GM12891 (cell line): ENCODE measurements around the gene TMEM87B.

Source experiments
- DNase-seq: peaks from one replicate; pipeline ENCODE4 v3.0.0; 2011; ENCODE audit warnings: low spot score; ENCODE audit not compliant: insufficient read length
- FAIRE-seq: peaks from 2 replicates; lab custom pipeline; 2011; peaks lifted over from hg19 to GRCh38; lab: Jason Lieb, UNC
- PAX5 ChIP-seq: IDR thresholded peaks from 2 replicates; pipeline ENCODE4 v1.6.1; 2011; ENCODE audit warnings: low read length, moderate library complexity, mild to moderate bottlenecking; ENCODE audit not compliant: insufficient read depth, severe bottlenecking
- POLR2A ChIP-seq: IDR thresholded peaks from 2 replicates; pipeline ENCODE4 v1.6.1; 2011; ENCODE audit warnings: low read depth, low read length, control low read depth
- POLR2AphosphoS5 ChIP-seq: IDR thresholded peaks from 2 replicates; pipeline ENCODE4 v1.6.1; 2011; ENCODE audit warnings: low read depth, low read length, control low read depth
- POU2F2 ChIP-seq: IDR thresholded peaks from 2 replicates; pipeline ENCODE4 v1.6.1; 2011; ENCODE audit warnings: low read depth, mild to moderate bottlenecking, control low read depth, low read length, moderate library complexity
- SPI1 ChIP-seq: IDR thresholded peaks from 2 replicates; pipeline ENCODE4 v1.6.1; 2011; ENCODE audit warnings: low read depth, low read length, control low read depth
- TAF1 ChIP-seq: IDR thresholded peaks from 2 replicates; pipeline ENCODE4 v1.6.1; 2011; ENCODE audit warnings: low read depth, low read length, control low read depth

TMEM87B gene

GRCh38 chr2:112047537-112048235 lies 7.4 kb upstream of the TMEM87B start:
- DNase-seq (no peak), FAIRE-seq (no peak)
- TF ChIP-seq POLR2AphosphoS5 (no peak), SPI1 (no peak), PAX5 (no peak), TAF1 (no peak), POU2F2 (no peak), POLR2A (no peak)

- FAIRE-seq: no peak
- no peak for TF ChIP-seq TAF1
Measured at GRCh38 chr2:112048236-112048592, 6.9 kb upstream of the TMEM87B start.

GRCh38 chr2:112048887-112049286 lies 6.2 kb upstream of the TMEM87B start:
- no peak for TF ChIP-seq POLR2A
- TF ChIP-seq SPI1: no peak
- TF ChIP-seq POU2F2: no peak
- no peak for TF ChIP-seq TAF1
- TF ChIP-seq PAX5: no peak
- TF ChIP-seq POLR2AphosphoS5: no peak
- DNase-seq (no peak), FAIRE-seq (no peak)

More at GRCh38 chr2:112048236-112048592, 6.9 kb upstream of the TMEM87B start:
- DNase-seq: no peak

- DNase-seq (no peak), FAIRE-seq (no peak)
- TF ChIP-seq SPI1 (no peak), POLR2A (no peak), TAF1 (no peak), POLR2AphosphoS5 (no peak), PAX5 (no peak), POU2F2 (no peak)
Measured at GRCh38 chr2:112050316-112050715, 4.8 kb upstream of the TMEM87B start.

- FAIRE-seq (peak; percentile 92), DNase-seq (peak; percentile 77)
Measured at GRCh38 chr2:112053917-112054846, 887 bp upstream of the TMEM87B start.

GRCh38 chr2:112055730-112056625 lies 909 bp downstream of the TMEM87B start:
- no peak for FAIRE-seq
- DNase-seq: no peak
- no peak for TF ChIP-seq TAF1
- TF ChIP-seq POU2F2: no peak
- TF ChIP-seq POLR2A: no peak
- 0 out of 2 replicates have a peak, but pooled peaks have one; percentile 19 for TF ChIP-seq SPI1
- TF ChIP-seq POLR2AphosphoS5: no peak

More at GRCh38 chr2:112053917-112054846, 887 bp upstream of the TMEM87B start:
- TF ChIP-seq SPI1 (no peak), POU2F2 (no peak), TAF1 (no peak), POLR2AphosphoS5 (no peak), PAX5 (no peak)

- TF ChIP-seq POLR2AphosphoS5 (no peak), PAX5 (no peak), TAF1 (no peak), POU2F2 (no peak), POLR2A (no peak)
- DNase-seq: no peak
- FAIRE-seq: no peak
Measured at GRCh38 chr2:112056626-112056987, 1.5 kb downstream of the TMEM87B start.

GRCh38 chr2:112059671-112060070 lies 4.6 kb downstream of the TMEM87B start:
- TF ChIP-seq SPI1: no peak
- no peak for TF ChIP-seq PAX5
- TF ChIP-seq POLR2AphosphoS5: no peak
- TF ChIP-seq TAF1: no peak
- no peak for TF ChIP-seq POLR2A
- TF ChIP-seq POU2F2: no peak
- no peak for FAIRE-seq
- no peak for DNase-seq

DNA sequence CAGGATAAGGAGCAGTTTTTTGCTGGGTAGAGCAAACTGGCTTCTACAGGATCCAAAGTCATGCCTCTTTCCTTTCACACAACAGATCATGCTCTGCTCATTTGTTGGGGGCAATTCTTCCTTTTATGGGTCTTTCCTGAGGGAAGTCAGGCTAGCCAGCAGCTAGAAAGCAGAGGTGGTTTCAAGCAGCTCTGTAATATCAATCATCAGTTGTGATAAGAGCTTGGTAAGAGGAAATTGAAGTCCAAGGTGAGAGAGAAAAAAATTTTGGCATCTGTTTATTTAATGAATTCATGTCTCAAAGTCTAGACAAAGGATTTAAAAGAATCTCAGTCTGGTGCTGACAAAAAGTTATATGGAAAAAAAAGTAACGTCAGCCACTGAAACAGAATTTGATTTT lies 6.2 kb downstream of the TMEM87B start:
- DNase-seq (no peak), FAIRE-seq (no peak)
- TF ChIP-seq POU2F2 (no peak), SPI1 (no peak), PAX5 (no peak), POLR2AphosphoS5 (no peak), TAF1 (no peak), POLR2A (no peak)
